HepG2 (cell line): ENCODE measurements around the gene PPP1R27. TPM values are rescaled to one million over a fixed set of nuclear protein-coding genes. Genes with fewer than 3 reads are reported as not detected.
A peak's percentile ranks its signal among the peaks of the same experiment; 100 is the strongest.

Experiments
- BORCS8-MEF2B ChIP-seq: sonication (generic); formaldehyde crosslinking; IDR thresholded peaks from 2 replicates; pipeline ENCODE4 v1.8.0; 2022; ENCODE audit warnings: mild to moderate bottlenecking, missing genetic modification reagents
- CAMTA2 ChIP-seq: sonication (generic); formaldehyde crosslinking; IDR thresholded peaks from 2 replicates; pipeline ENCODE4 v1.4.0; 2020; ENCODE audit warnings: mild to moderate bottlenecking, missing genetic modification reagents, borderline replicate concordance
- ETV6 ChIP-seq: sonication (generic); formaldehyde crosslinking; conservative IDR thresholded peaks from 2 replicates; pipeline ENCODE4 v1.4.0; 2020; ENCODE audit warnings: missing genetic modification reagents
- ISL2 ChIP-seq: sonication (generic); formaldehyde crosslinking; IDR thresholded peaks from 2 replicates; pipeline ENCODE4 v1.5.0; 2020; ENCODE audit warnings: missing genetic modification reagents
- KAT8 ChIP-seq: IDR thresholded peaks from 2 replicates; pipeline ENCODE4 v1.6.1; 2016; ENCODE audit warnings: missing genetic modification reagents, missing compliant biosample characterization
- MIER2 ChIP-seq: IDR thresholded peaks from 2 replicates; pipeline ENCODE4 v1.6.1; 2016; ENCODE audit warnings: missing biosample characterization, missing genetic modification reagents
- MXD4 ChIP-seq: IDR thresholded peaks from 2 replicates; pipeline ENCODE4 v1.6.1; 2016; ENCODE audit warnings: mild to moderate bottlenecking, missing biosample characterization, missing genetic modification reagents
- NFATC3 ChIP-seq: sonication (generic); formaldehyde crosslinking; IDR thresholded peaks from 2 replicates; pipeline ENCODE4 v1.5.1; 2020; ENCODE audit warnings: mild to moderate bottlenecking, missing genetic modification reagents
- NONO ChIP-seq, 2 experiments: fragments of 450-650 bp in 1 of 2; sonication (generic) in 1 of 2; formaldehyde crosslinking in 1 of 2; IDR thresholded peaks in 1 of 2; conservative IDR thresholded peaks in 1 of 2; 2 replicates each; pipeline versions ENCODE4 v1.6.1 to v1.8.0; 2017 to 2022; ENCODE audit warnings: mild to moderate bottlenecking in 1 of 2, missing genetic modification reagents in 1 of 2, moderate library complexity in 1 of 2
- PITX1 ChIP-seq: sonication (generic); formaldehyde crosslinking; IDR thresholded peaks from 2 replicates; pipeline ENCODE4 v1.5.1; 2020; ENCODE audit warnings: mild to moderate bottlenecking, missing genetic modification reagents
- SALL1 ChIP-seq: sonication (generic); formaldehyde crosslinking; IDR thresholded peaks from 2 replicates; pipeline ENCODE4 v1.8.0; 2022; ENCODE audit warnings: mild to moderate bottlenecking, missing genetic modification reagents
- SMC3 ChIP-seq: IDR thresholded peaks from 2 replicates; pipeline ENCODE4 v1.6.1; 2011; ENCODE audit warnings: low read length, improper control_type of control experiment
- THAP11 ChIP-seq: IDR thresholded peaks from 2 replicates; pipeline ENCODE4 v1.6.1; 2016; ENCODE audit warnings: missing biosample characterization, missing genetic modification reagents
- TMF1 ChIP-seq: sonication (generic); formaldehyde crosslinking; IDR thresholded peaks from 2 replicates; pipeline ENCODE4 v1.8.1; 2022; ENCODE audit warnings: low read depth, missing genetic modification reagents
- ZNF138 ChIP-seq: sonication (generic); formaldehyde crosslinking; IDR thresholded peaks from 2 replicates; pipeline ENCODE4 v1.5.0; 2020; ENCODE audit warnings: mild to moderate bottlenecking, low read depth, missing genetic modification reagents
- ZNF251 ChIP-seq: sonication (generic); formaldehyde crosslinking; IDR thresholded peaks from 2 replicates; pipeline ENCODE4 v1.9.0; 2021; ENCODE audit warnings: mild to moderate bottlenecking, missing genetic modification reagents
- ZNF569 ChIP-seq: sonication (generic); formaldehyde crosslinking; IDR thresholded peaks from 2 replicates; pipeline ENCODE4 v1.5.0; 2020; ENCODE audit warnings: mild to moderate bottlenecking, missing genetic modification reagents, moderate library complexity, borderline replicate concordance
- ZNF709 ChIP-seq: sonication (generic); formaldehyde crosslinking; IDR thresholded peaks from 2 replicates; pipeline ENCODE4 v1.5.0; 2020; ENCODE audit warnings: mild to moderate bottlenecking, missing genetic modification reagents
- polyA plus RNA-seq, 8 experiments: library from polyadenylated mRNA; depleted of rRNA in 3 of 8; stranded (reverse) in 7 of 8; unstranded in 1 of 8; fragments of >200 nt; fragmentation: Illumina TruSeq in 4 of 8; extraction: Trizol in 4 of 8; gene quantifications; 2 replicates each; pipeline versions ENCODE4 v1.2.1 to v1.2.3, GENCODE V29; 2011 to 2016; ENCODE audit warnings: low read depth in 4 of 8, missing spikeins in 1 of 8, mixed read lengths in 1 of 8; ENCODE audit not compliant: insufficient read depth in 1 of 8
- total RNA-seq, 5 experiments: library from RNA; depleted of rRNA; stranded (reverse); fragments of >200 nt; fragmentation: Illumina TruSeq; extraction: Trizol; gene quantifications; 2 replicates each; pipeline ENCODE4 v1.2.3, GENCODE V29; 2016; ENCODE audit warnings: low read depth in 1 of 5
- TF ChIP-seq, protein P1 (sequence below): IDR thresholded peaks from 2 replicates; pipeline ENCODE4 v1.6.1; 2016; ENCODE audit warnings: missing compliant biosample characterization, missing genetic modification reagents, borderline replicate concordance
- TF ChIP-seq, protein P2 (sequence below): sonication (generic); formaldehyde crosslinking; IDR thresholded peaks from 2 replicates; pipeline ENCODE4 v1.4.0; 2020; ENCODE audit warnings: mild to moderate bottlenecking, missing genetic modification reagents
- TF ChIP-seq, protein P3 (sequence below): IDR thresholded peaks from 2 replicates; pipeline ENCODE4 v1.6.1; 2016; ENCODE audit warnings: low read depth, borderline replicate concordance
- TF ChIP-seq, protein P4 (sequence below): sonication (generic); formaldehyde crosslinking; IDR thresholded peaks from 2 replicates; pipeline ENCODE4 v1.4.0; 2020; ENCODE audit warnings: missing genetic modification reagents
- TF ChIP-seq, protein P5 (sequence below): sonication (generic); formaldehyde crosslinking; IDR thresholded peaks from 2 replicates; pipeline ENCODE4 v1.4.0; 2020; ENCODE audit warnings: mild to moderate bottlenecking, missing genetic modification reagents

PPP1R27 gene
- total and polyA plus RNA-seq, 2 of the 13 experiments (the other 11 are each of a cell fraction or from before 2014, with no cell fraction given), result 0.17 to 1.00 TPM

DNA sequence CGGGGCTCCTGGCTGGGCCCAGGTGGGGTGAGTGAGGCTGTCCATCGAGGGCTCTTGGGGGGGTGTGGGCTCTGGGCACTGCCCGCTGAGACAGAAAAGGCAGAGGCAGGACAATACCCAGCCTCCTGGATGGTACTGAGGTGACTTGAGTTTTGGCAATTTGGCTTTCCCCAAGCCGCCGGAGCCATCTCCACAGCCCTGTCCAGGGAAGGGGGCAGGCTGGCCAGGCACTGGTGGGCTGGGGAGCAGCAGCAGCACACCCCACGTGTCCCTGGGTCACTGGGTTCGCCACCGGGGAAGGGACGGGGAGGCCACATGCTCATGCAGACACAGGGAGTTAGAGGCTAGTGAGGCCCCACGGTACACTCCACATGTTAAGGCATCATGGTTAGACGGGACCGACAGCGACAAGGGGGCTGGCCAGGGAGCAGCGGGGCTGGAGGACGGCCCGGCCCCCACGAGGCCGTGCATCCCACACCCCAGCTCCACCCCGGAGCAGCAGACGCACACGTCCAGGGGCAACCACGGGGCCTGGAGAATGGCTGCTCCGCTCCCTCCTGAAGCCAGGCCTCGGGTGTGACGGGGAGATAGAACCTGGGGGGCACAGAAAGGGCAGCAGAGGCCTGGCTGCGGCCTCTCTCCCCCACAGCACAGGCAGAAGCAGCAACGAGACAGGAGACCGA is 33.3 kb upstream of the PPP1R27 start (continued):
- TF ChIP-seq MIER2 (CRISPR knock-in tag) (no peak), ETV6 (CRISPR knock-in tag) (0 out of 2 replicates have a peak, but pooled peaks have one; percentile 9), MXD4 (0 out of 2 replicates have a peak, but pooled peaks have one; percentile 15), TMF1 (peak; percentile 24; the same call in 1 of the 2 replicates), ZNF709 (CRISPR knock-in tag) (peak; percentile 1; the same call in 1 of the 2 replicates), KAT8 (CRISPR knock-in tag) (no peak; the same call in 1 of the 2 replicates), BORCS8-MEF2B (CRISPR knock-in tag) (peak; percentile 35; the same call in 1 of the 2 replicates), ZNF569 (CRISPR knock-in tag) (no peak), ISL2 (CRISPR knock-in tag) (no peak; the same call in 1 of the 2 replicates), CAMTA2 (CRISPR knock-in tag) (peak; percentile 49; the same call in 1 of the 2 replicates), SALL1 (CRISPR knock-in tag) (peak; percentile 62; the same call in 1 of the 2 replicates), ZNF138 (no peak), NONO (IDR thresholded peaks at IDR 0.05) (no peak), NONO (CRISPR knock-in tag; conservative IDR thresholded peaks at IDR 0.05) (peak; percentile 86), NFATC3 (CRISPR knock-in tag) (0 out of 2 replicates have a peak, but pooled peaks have one; percentile 4), ZNF251 (CRISPR knock-in tag) (0 out of 2 replicates have a peak, but pooled peaks have one; percentile 22), PITX1 (peak; percentile 50; the same call in 1 of the 2 replicates), THAP11 (0 out of 2 replicates have a peak, but pooled peaks have one; percentile 11), SMC3 (no peak)
- TF ChIP-seq, protein P1, sequence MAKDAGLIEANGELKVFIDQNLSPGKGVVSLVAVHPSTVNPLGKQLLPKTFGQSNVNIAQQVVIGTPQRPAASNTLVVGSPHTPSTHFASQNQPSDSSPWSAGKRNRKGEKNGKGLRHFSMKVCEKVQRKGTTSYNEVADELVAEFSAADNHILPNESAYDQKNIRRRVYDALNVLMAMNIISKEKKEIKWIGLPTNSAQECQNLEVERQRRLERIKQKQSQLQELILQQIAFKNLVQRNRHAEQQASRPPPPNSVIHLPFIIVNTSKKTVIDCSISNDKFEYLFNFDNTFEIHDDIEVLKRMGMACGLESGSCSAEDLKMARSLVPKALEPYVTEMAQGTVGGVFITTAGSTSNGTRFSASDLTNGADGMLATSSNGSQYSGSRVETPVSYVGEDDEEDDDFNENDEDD (CRISPR knock-in tag), result no peak
- TF ChIP-seq, protein P2, sequence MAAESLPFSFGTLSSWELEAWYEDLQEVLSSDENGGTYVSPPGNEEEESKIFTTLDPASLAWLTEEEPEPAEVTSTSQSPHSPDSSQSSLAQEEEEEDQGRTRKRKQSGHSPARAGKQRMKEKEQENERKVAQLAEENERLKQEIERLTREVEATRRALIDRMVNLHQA, result no peak
- TF ChIP-seq, protein P3, sequence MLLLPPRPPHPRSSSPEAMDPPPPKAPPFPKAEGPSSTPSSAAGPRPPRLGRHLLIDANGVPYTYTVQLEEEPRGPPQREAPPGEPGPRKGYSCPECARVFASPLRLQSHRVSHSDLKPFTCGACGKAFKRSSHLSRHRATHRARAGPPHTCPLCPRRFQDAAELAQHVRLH (CRISPR knock-in tag), result no peak
- TF ChIP-seq, protein P4, sequence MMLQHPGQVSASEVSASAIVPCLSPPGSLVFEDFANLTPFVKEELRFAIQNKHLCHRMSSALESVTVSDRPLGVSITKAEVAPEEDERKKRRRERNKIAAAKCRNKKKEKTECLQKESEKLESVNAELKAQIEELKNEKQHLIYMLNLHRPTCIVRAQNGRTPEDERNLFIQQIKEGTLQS (CRISPR knock-in tag), result no peak
- TF ChIP-seq, protein P5, sequence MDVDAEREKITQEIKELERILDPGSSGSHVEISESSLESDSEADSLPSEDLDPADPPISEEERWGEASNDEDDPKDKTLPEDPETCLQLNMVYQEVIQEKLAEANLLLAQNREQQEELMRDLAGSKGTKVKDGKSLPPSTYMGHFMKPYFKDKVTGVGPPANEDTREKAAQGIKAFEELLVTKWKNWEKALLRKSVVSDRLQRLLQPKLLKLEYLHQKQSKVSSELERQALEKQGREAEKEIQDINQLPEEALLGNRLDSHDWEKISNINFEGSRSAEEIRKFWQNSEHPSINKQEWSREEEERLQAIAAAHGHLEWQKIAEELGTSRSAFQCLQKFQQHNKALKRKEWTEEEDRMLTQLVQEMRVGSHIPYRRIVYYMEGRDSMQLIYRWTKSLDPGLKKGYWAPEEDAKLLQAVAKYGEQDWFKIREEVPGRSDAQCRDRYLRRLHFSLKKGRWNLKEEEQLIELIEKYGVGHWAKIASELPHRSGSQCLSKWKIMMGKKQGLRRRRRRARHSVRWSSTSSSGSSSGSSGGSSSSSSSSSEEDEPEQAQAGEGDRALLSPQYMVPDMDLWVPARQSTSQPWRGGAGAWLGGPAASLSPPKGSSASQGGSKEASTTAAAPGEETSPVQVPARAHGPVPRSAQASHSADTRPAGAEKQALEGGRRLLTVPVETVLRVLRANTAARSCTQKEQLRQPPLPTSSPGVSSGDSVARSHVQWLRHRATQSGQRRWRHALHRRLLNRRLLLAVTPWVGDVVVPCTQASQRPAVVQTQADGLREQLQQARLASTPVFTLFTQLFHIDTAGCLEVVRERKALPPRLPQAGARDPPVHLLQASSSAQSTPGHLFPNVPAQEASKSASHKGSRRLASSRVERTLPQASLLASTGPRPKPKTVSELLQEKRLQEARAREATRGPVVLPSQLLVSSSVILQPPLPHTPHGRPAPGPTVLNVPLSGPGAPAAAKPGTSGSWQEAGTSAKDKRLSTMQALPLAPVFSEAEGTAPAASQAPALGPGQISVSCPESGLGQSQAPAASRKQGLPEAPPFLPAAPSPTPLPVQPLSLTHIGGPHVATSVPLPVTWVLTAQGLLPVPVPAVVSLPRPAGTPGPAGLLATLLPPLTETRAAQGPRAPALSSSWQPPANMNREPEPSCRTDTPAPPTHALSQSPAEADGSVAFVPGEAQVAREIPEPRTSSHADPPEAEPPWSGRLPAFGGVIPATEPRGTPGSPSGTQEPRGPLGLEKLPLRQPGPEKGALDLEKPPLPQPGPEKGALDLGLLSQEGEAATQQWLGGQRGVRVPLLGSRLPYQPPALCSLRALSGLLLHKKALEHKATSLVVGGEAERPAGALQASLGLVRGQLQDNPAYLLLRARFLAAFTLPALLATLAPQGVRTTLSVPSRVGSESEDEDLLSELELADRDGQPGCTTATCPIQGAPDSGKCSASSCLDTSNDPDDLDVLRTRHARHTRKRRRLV (CRISPR knock-in tag), result 0 out of 2 replicates have a peak, but pooled peaks have one; percentile 22
